ENCODE measurements around the gene BSPRY.
"Not testable (repeated sequence)": the region's sequence is repeated elsewhere in the genome, so short reads cannot be mapped to it uniquely, and the experiment has no call there.

BSPRY gene

GRCh38 chr9:113380869-113381378 lies 31.6 kb downstream of the BSPRY start:
- H3K27me3 ChIP-seq (ENCODE audit: insufficient read depth, low read length): no peaks in the 10 kb centered on the region
- peaks cover 3% of the 10 kb centered on the region for H3K4me1 ChIP-seq (ENCODE audit: insufficient read depth, low read length)
- H2AFZ ChIP-seq (ENCODE audit: low read depth, low read length): no peak overlapping the region
- no peak overlapping the region for H3K4me3 ChIP-seq (ENCODE audit: low read length)
- no peaks in the 10 kb centered on the region for H3K36me3 ChIP-seq (ENCODE audit: insufficient read depth, low read length)
- H3K9me3 ChIP-seq (ENCODE audit: low read length): no peaks in the 10 kb centered on the region

GRCh38 chr9:113381441-113381840 lies 32.1 kb downstream of the BSPRY start:
- not testable (repeated sequence) for H3K27me3 ChIP-seq (ENCODE audit: insufficient read depth, low read length); H2AFZ ChIP-seq (ENCODE audit: low read depth, low read length); H3K4me3 ChIP-seq (ENCODE audit: low read length); H3K36me3 ChIP-seq (ENCODE audit: insufficient read depth, low read length); H3K9me3 ChIP-seq (ENCODE audit: low read length); H3K4me1 ChIP-seq (ENCODE audit: insufficient read depth, low read length)

- Histone ChIP-seq H3K27me3 (ENCODE audit: insufficient read depth, low read length) (no peaks in the 10 kb centered on the region), H3K9me3 (ENCODE audit: low read length) (no peaks in the 10 kb centered on the region), H2AFZ (ENCODE audit: low read depth, low read length) (no peak overlapping the region), H3K4me1 (ENCODE audit: insufficient read depth, low read length) (peaks cover 3% of the 10 kb centered on the region), H3K4me3 (ENCODE audit: low read length) (no peak overlapping the region), H3K36me3 (ENCODE audit: insufficient read depth, low read length) (peaks cover 4% of the 10 kb centered on the region)
Observed at GRCh38 chr9:113381909-113382411, 32.6 kb downstream of the BSPRY start.

GRCh38 chr9:113386571-113387393 lies 37.4 kb downstream of the BSPRY start:
- Histone ChIP-seq H3K4me3 (ENCODE audit: low read length) (no peak overlapping the region), H2AFZ (ENCODE audit: low read depth, low read length) (no peak overlapping the region), H3K9me3 (ENCODE audit: low read length) (no peaks in the 10 kb centered on the region), H3K4me1 (ENCODE audit: insufficient read depth, low read length) (no peaks in the 10 kb centered on the region), H3K36me3 (ENCODE audit: insufficient read depth, low read length) (peaks cover 48% of the 10 kb centered on the region), H3K27me3 (ENCODE audit: insufficient read depth, low read length) (no peaks in the 10 kb centered on the region)

- Histone ChIP-seq H3K4me3 (ENCODE audit: low read length) (no peak overlapping the region), H3K4me1 (ENCODE audit: insufficient read depth, low read length) (no peaks in the 10 kb centered on the region), H3K36me3 (ENCODE audit: insufficient read depth, low read length) (peaks cover 54% of the 10 kb centered on the region), H2AFZ (ENCODE audit: low read depth, low read length) (no peak overlapping the region), H3K27me3 (ENCODE audit: insufficient read depth, low read length) (no peaks in the 10 kb centered on the region), H3K9me3 (ENCODE audit: low read length) (no peaks in the 10 kb centered on the region)
Observed at GRCh38 chr9:113387560-113388230, 38.4 kb downstream of the BSPRY start.

- Histone ChIP-seq H2AFZ (ENCODE audit: low read depth, low read length) (no peak overlapping the region), H3K36me3 (ENCODE audit: insufficient read depth, low read length) (peaks cover 60% of the 10 kb centered on the region), H3K4me3 (ENCODE audit: low read length) (no peak overlapping the region), H3K27me3 (ENCODE audit: insufficient read depth, low read length) (no peaks in the 10 kb centered on the region), H3K4me1 (ENCODE audit: insufficient read depth, low read length) (no peaks in the 10 kb centered on the region), H3K9me3 (ENCODE audit: low read length) (no peaks in the 10 kb centered on the region)
Observed at GRCh38 chr9:113388833-113389232, 39.5 kb downstream of the BSPRY start.

GRCh38 chr9:113389451-113389850 lies 40.1 kb downstream of the BSPRY start:
- no peaks in the 10 kb centered on the region for H3K4me1 ChIP-seq (ENCODE audit: insufficient read depth, low read length)
- H3K27me3 ChIP-seq (ENCODE audit: insufficient read depth, low read length): no peaks in the 10 kb centered on the region
- H3K4me3 ChIP-seq (ENCODE audit: low read length): no peak overlapping the region
- H3K36me3 ChIP-seq (ENCODE audit: insufficient read depth, low read length): peaks cover 60% of the 10 kb centered on the region
- H2AFZ ChIP-seq (ENCODE audit: low read depth, low read length): no peak overlapping the region
- H3K9me3 ChIP-seq (ENCODE audit: low read length): no peaks in the 10 kb centered on the region

- Histone ChIP-seq H2AFZ (ENCODE audit: low read depth, low read length) (no peak overlapping the region), H3K9me3 (ENCODE audit: low read length) (peaks cover 2% of the 10 kb centered on the region), H3K27me3 (ENCODE audit: insufficient read depth, low read length) (no peaks in the 10 kb centered on the region), H3K4me3 (ENCODE audit: low read length) (no peak overlapping the region), H3K36me3 (ENCODE audit: insufficient read depth, low read length) (peaks cover 60% of the 10 kb centered on the region), H3K4me1 (ENCODE audit: insufficient read depth, low read length) (no peaks in the 10 kb centered on the region)
Observed at GRCh38 chr9:113390192-113390960, 41.0 kb downstream of the BSPRY start.

GRCh38 chr9:113391917-113392316 lies 42.6 kb downstream of the BSPRY start:
- H3K36me3 ChIP-seq (ENCODE audit: insufficient read depth, low read length): peaks cover 57% of the 10 kb centered on the region
- H3K4me3 ChIP-seq (ENCODE audit: low read length): no peak overlapping the region
- H3K9me3 ChIP-seq (ENCODE audit: low read length): peaks cover 2% of the 10 kb centered on the region
- H3K27me3 ChIP-seq (ENCODE audit: insufficient read depth, low read length): no peaks in the 10 kb centered on the region
- no peak overlapping the region for H2AFZ ChIP-seq (ENCODE audit: low read depth, low read length)
- H3K4me1 ChIP-seq (ENCODE audit: insufficient read depth, low read length): no peaks in the 10 kb centered on the region

GRCh38 chr9:113393281-113393680 lies 43.9 kb downstream of the BSPRY start:
- no peaks in the 10 kb centered on the region for H3K4me1 ChIP-seq (ENCODE audit: insufficient read depth, low read length)
- no peak overlapping the region for H3K4me3 ChIP-seq (ENCODE audit: low read length)
- no peaks in the 10 kb centered on the region for H3K27me3 ChIP-seq (ENCODE audit: insufficient read depth, low read length)
- peaks cover 47% of the 10 kb centered on the region for H3K36me3 ChIP-seq (ENCODE audit: insufficient read depth, low read length)
- H3K9me3 ChIP-seq (ENCODE audit: low read length): peaks cover 2% of the 10 kb centered on the region
- H2AFZ ChIP-seq (ENCODE audit: low read depth, low read length): no peak overlapping the region

GRCh38 chr9:113395000-113395861 lies 45.9 kb downstream of the BSPRY start:
- H3K4me3 ChIP-seq (ENCODE audit: low read length): no peak overlapping the region
- H3K36me3 ChIP-seq (ENCODE audit: insufficient read depth, low read length): peaks cover 30% of the 10 kb centered on the region
- H3K4me1 ChIP-seq (ENCODE audit: insufficient read depth, low read length): peaks cover 3% of the 10 kb centered on the region
- H3K9me3 ChIP-seq (ENCODE audit: low read length): peaks cover 2% of the 10 kb centered on the region
- no peak overlapping the region for H2AFZ ChIP-seq (ENCODE audit: low read depth, low read length)
- H3K27me3 ChIP-seq (ENCODE audit: insufficient read depth, low read length): no peaks in the 10 kb centered on the region

GRCh38 chr9:113397203-113397631 lies 47.9 kb downstream of the BSPRY start:
- H3K36me3 ChIP-seq (ENCODE audit: insufficient read depth, low read length): peaks cover 11% of the 10 kb centered on the region
- H3K27me3 ChIP-seq (ENCODE audit: insufficient read depth, low read length): no peaks in the 10 kb centered on the region
- H3K4me1 ChIP-seq (ENCODE audit: insufficient read depth, low read length): peaks cover 9% of the 10 kb centered on the region
- H2AFZ ChIP-seq (ENCODE audit: low read depth, low read length): no peak overlapping the region
- peaks cover 2% of the 10 kb centered on the region for H3K9me3 ChIP-seq (ENCODE audit: low read length)
- H3K4me3 ChIP-seq (ENCODE audit: low read length): no peak overlapping the region

Data from neuron (in vitro differentiated cells).